Measurements from ENCODE around the gene SYNE2. TPM values are rescaled to one million over a fixed set of nuclear protein-coding genes. Genes with fewer than 3 reads are reported as not detected.
A peak's percentile ranks its signal among the peaks of the same experiment; 100 is the strongest.

SYNE2 gene
- total RNA-seq, 1 donor from 2014 or later = 36.6 TPM

DNA sequence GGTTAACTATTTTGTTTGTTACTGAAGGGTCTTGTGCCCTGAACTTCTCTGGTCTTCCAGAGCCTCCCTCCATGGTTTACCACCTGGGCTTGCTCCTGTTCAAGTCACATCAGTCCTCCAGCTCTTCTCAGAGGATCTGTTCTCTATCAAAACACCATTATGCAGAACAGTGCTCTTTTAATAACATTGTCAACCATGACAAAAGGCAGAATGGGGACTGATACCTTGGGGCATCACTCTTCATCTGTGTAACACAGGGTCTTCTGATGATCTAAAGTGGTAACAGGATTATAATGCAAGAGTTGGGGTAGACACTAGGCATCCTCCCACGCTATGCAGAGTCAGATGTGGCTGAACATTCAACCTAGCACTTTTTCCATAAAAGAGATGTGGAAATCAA, 403.0 kb downstream of the SYNE2 start:
- Histone ChIP-seq H3K27me3 (ENCODE audit: control insufficient read depth, insufficient read depth, low read length) (no peaks in the 10 kb centered on the region), H3K36me3 (ENCODE audit: control insufficient read depth, insufficient read depth, low read length) (no peaks in the 10 kb centered on the region), H3K4me3 (ENCODE audit: low read depth, low read length) (no peak overlapping the region)
- FAIRE-seq (no peak), DNase-seq (ENCODE audit: low read depth) (no peak)
- TF ChIP-seq, protein P1, sequence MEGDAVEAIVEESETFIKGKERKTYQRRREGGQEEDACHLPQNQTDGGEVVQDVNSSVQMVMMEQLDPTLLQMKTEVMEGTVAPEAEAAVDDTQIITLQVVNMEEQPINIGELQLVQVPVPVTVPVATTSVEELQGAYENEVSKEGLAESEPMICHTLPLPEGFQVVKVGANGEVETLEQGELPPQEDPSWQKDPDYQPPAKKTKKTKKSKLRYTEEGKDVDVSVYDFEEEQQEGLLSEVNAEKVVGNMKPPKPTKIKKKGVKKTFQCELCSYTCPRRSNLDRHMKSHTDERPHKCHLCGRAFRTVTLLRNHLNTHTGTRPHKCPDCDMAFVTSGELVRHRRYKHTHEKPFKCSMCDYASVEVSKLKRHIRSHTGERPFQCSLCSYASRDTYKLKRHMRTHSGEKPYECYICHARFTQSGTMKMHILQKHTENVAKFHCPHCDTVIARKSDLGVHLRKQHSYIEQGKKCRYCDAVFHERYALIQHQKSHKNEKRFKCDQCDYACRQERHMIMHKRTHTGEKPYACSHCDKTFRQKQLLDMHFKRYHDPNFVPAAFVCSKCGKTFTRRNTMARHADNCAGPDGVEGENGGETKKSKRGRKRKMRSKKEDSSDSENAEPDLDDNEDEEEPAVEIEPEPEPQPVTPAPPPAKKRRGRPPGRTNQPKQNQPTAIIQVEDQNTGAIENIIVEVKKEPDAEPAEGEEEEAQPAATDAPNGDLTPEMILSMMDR (IDR thresholded peaks at IDR 0.05; ENCODE audit: insufficient read depth, low read length, severe bottlenecking) = no peak

DNA sequence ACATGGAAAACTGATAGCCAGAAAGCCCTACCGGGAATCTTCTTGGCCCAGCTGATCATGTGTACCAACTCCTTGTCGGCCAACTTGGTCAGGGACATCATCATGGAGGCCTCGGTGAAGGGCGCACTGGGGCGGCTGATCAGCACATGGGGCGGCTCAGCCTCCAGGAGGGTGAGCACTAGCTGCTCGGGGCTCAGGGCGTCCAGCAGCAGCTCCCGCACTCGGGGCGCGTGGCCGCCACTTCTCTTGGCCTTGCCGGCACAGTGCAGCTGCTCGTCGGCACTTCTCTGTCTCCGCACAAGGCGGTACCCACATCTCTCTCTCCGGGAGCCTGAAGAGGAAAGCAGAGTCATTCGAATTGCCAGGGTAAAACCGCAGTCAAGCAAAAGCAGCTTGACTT, 407.6 kb downstream of the SYNE2 start:
- Histone ChIP-seq H3K36me3 (ENCODE audit: control insufficient read depth, insufficient read depth, low read length) (no peaks in the 10 kb centered on the region), H3K27me3 (ENCODE audit: control insufficient read depth, insufficient read depth, low read length) (no peaks in the 10 kb centered on the region), H3K4me3 (ENCODE audit: low read depth, low read length) (no peak overlapping the region)
- no peak for FAIRE-seq
- TF ChIP-seq, protein P1 (IDR thresholded peaks at IDR 0.05; ENCODE audit: insufficient read depth, low read length, severe bottlenecking) = no peak
- no peak for DNase-seq (ENCODE audit: low read depth)

- no peak for DNase-seq (ENCODE audit: low read depth)
- Histone ChIP-seq H3K27me3 (ENCODE audit: control insufficient read depth, insufficient read depth, low read length) (no peaks in the 10 kb centered on the region), H3K36me3 (ENCODE audit: control insufficient read depth, insufficient read depth, low read length) (no peaks in the 10 kb centered on the region), H3K4me3 (ENCODE audit: low read depth, low read length) (no peak overlapping the region)
- TF ChIP-seq, protein P1 (IDR thresholded peaks at IDR 0.05; ENCODE audit: insufficient read depth, low read length, severe bottlenecking) = no peak
- no peak for FAIRE-seq
These were observed 412.4 kb downstream of the SYNE2 start for GRCh38 chr14:64265222-64265621.

DNA sequence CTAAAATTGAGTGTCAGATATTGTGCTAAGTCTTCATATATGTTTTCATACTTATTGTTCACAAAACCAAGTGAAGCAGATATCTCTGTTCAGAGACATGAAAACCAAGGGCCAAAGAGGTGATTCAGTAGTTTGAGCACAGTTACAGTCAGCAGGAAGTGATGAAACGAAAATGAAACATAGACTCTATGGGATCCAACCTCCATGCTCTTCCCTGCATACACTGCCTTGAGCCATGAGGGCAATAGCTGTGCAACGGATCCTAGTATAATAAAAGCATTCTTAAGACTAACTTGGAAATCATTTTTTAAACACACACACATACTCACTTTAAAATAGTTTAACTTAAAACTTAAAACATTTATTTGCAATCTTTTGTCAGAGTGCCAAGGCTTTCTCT, 413.4 kb downstream of the SYNE2 start:
- TF ChIP-seq, protein P1 (IDR thresholded peaks at IDR 0.05; ENCODE audit: insufficient read depth, low read length, severe bottlenecking) = no peak
- Histone ChIP-seq H3K36me3 (ENCODE audit: control insufficient read depth, insufficient read depth, low read length) (no peaks in the 10 kb centered on the region), H3K27me3 (ENCODE audit: control insufficient read depth, insufficient read depth, low read length) (no peaks in the 10 kb centered on the region), H3K4me3 (ENCODE audit: low read depth, low read length) (no peak overlapping the region)
- FAIRE-seq (peak; percentile 28), DNase-seq (ENCODE audit: low read depth) (peak; percentile 63)

- DNase-seq (ENCODE audit: low read depth) (no peak), FAIRE-seq (no peak)
- no peaks in the 10 kb centered on the region for H3K36me3 ChIP-seq (ENCODE audit: control insufficient read depth, insufficient read depth, low read length)
- no peaks in the 10 kb centered on the region for H3K27me3 ChIP-seq (ENCODE audit: control insufficient read depth, insufficient read depth, low read length)
- H3K4me3 ChIP-seq (ENCODE audit: low read depth, low read length) = no peak overlapping the region
- TF ChIP-seq, protein P1 (IDR thresholded peaks at IDR 0.05; ENCODE audit: insufficient read depth, low read length, severe bottlenecking) = no peak
These were observed 419.2 kb downstream of the SYNE2 start for GRCh38 chr14:64272019-64272418.

Other genes with a start within 250 kb of the SYNE2 start
- gene WDR89, start 211.1 kb upstream of the SYNE2 start, total RNA-seq = 15.1 and 20.0 TPM in 2 replicates
- 35.3 and 39.2 TPM in 2 replicates for gene SGPP1, start 124.9 kb upstream of the SYNE2 start, total RNA-seq

All from bronchial epithelial cell (primary cell).